HG02759 (cell line): ENCODE measurements around the gene KATNIP.

Experiments
- ATAC-seq: cut with Tn5 transposase; IDR thresholded peaks from one replicate; pipeline ENCODE4 v1.9.1; 2021; ENCODE audit warnings: mild to moderate bottlenecking, moderate library complexity; ENCODE audit not compliant: unreplicated experiment

KATNIP gene

GRCh38 chr16:27579087-27579980 lies 29.4 kb downstream of the KATNIP start:
- ATAC-seq, result no peak

- no peak for ATAC-seq
Observed at GRCh38 chr16:27582883-27583282, 32.9 kb downstream of the KATNIP start.

GRCh38 chr16:27583634-27584033 lies 33.7 kb downstream of the KATNIP start:
- ATAC-seq, result no peak

- no peak for ATAC-seq
Observed at GRCh38 chr16:27585200-27585599, 35.3 kb downstream of the KATNIP start.

GRCh38 chr16:27586711-27587110 lies 36.8 kb downstream of the KATNIP start:
- ATAC-seq, result no peak

GRCh38 chr16:27588057-27588456 lies 38.1 kb downstream of the KATNIP start:
- no peak for ATAC-seq

GRCh38 chr16:27591837-27592236 lies 41.9 kb downstream of the KATNIP start:
- ATAC-seq, result no peak

GRCh38 chr16:27595475-27595874 lies 45.5 kb downstream of the KATNIP start:
- no peak for ATAC-seq

GRCh38 chr16:27595993-27596392 lies 46.0 kb downstream of the KATNIP start:
- no peak for ATAC-seq

- no peak for ATAC-seq
Observed at GRCh38 chr16:27596411-27596810, 46.5 kb downstream of the KATNIP start.

- no peak for ATAC-seq
Observed at GRCh38 chr16:27597361-27597760, 47.4 kb downstream of the KATNIP start.

- ATAC-seq, result no peak
Observed at GRCh38 chr16:27598220-27598619, 48.3 kb downstream of the KATNIP start.

GRCh38 chr16:27598931-27599565 lies 49.1 kb downstream of the KATNIP start:
- ATAC-seq, result no peak

GRCh38 chr16:27599606-27600005 lies 49.7 kb downstream of the KATNIP start:
- no peak for ATAC-seq
